ENCODE results near the gene MYL5.
A peak's percentile ranks its signal among the peaks of the same experiment; 100 is the strongest.
"Not testable (repeated sequence)": the region's sequence is repeated elsewhere in the genome, so short reads cannot be mapped to it uniquely, and the experiment has no call there.

MYL5 gene

DNA sequence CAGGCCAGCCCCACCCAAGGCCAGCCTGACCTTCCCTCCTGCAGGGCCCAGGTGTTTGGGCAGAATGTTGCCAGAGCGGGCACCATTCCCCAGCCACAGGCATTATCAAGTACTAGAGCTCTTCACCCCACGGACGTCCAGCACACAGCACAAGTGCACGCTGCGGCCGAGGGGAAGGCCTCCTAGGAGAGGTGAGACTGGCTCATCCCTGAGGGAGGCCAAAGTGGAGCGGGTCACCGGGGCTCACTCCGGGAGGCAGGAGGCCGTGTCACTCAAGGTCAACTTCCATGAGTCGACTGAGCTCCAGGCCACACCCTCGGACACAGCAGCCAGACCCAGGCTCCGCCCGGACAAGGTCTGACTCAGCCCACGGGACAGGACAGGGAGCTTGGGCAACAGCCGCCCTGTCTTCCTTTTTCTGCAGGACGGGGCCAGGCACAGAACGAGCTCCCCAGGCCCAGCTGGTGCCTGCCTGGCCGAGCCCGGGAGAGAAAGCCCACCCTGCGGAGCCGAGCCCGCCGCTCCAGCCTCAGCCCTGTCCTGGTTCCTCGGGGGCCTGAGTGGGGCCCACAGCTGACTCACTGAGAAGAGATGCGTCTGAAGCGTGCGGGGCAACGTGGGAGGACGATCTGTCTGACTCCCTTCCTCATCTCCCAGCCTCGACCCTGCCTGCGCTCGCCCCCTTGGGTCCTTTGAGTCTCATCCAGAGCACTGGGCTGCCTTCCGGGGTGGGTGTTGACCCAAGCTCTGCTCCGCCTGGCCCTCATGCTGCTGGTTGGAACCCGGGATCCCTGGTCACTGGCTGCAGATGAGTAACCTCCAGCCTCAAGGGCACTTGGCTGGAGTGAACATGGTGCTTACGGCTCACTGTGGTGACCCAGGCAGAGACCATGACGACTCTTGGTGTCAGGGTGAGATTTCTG lies 13.0 kb downstream of the MYL5 start:
- Histone ChIP-seq H3K9ac (ENCODE audit: insufficient read length, low read depth) (peak overlapping the region; percentile 36), H3K4me1 (ENCODE audit: insufficient read depth, insufficient read length) (peaks cover 49% of the 10 kb centered on the region), H3K9me3 (ENCODE audit: insufficient read depth, low read length) (no peaks in the 10 kb centered on the region), H3K36me3 (ENCODE audit: insufficient read depth, insufficient read length, low read length) (no peaks in the 10 kb centered on the region), H3K4me3 (ENCODE audit: insufficient read length, low read depth) (no peak overlapping the region), H3K27me3 (ENCODE audit: insufficient read depth, insufficient read length) (no peaks in the 10 kb centered on the region)
- TF ChIP-seq ZNF274 (IDR thresholded peaks at IDR 0.05; ENCODE audit: low read depth, low read length): no peak
- no peak for TF ChIP-seq SUZ12 (IDR thresholded peaks at IDR 0.05; ENCODE audit: extremely low read depth, insufficient read depth, insufficient read length)
- no peak for TF ChIP-seq YY1 (IDR thresholded peaks at IDR 0.05; ENCODE audit: insufficient read depth, insufficient read length)
- DNase-seq (ENCODE audit: low read depth, low spot score): no peak

DNA sequence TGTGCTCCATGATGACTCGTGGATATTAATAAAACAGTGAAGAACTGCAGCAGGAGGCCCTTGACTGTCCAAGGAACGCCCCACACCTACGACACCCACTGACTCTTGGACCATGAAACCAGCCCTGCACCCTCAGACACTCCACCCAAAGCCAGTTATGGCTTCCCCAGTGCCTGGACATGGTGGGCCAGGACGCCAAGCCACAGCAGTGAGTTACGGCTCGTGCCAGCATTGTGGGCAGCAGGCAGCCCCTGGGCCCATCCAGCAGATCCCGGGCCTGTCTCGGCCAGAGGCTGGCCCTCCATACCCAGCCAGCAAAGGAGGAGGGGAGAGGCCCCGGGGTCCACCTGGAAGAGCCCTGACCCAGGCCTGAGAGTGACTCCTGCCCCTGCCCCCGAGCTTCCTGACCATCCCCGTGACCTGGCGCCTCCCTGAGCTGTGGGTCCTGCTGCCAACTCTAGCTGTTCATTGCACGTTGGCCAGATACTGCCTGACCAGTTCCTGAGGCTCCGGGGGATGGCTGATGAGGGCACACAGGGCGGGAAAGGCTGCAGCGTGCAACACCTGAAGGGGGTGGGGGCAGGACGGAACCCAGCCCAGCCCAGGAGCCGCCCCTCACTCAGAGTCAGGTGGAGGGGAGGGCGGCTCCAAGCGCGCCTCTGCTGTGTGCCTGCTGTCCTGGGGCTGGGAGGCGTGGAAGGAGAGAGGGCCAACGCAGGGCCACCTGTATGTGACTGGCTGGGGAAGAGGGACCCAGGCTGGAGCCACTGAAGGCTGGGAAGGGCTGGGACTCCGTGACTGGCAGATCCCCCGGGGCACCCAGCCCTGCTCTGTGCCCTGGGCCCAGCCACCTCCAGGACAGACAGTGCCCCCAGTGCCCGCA lies 13.9 kb downstream of the MYL5 start:
- TF ChIP-seq YY1 (IDR thresholded peaks at IDR 0.05; ENCODE audit: insufficient read depth, insufficient read length) (no peak), SUZ12 (IDR thresholded peaks at IDR 0.05; ENCODE audit: extremely low read depth, insufficient read depth, insufficient read length) (no peak), ZNF274 (IDR thresholded peaks at IDR 0.05; ENCODE audit: low read depth, low read length) (no peak)
- H3K9ac ChIP-seq (ENCODE audit: insufficient read length, low read depth): peak overlapping the region; percentile 44
- H3K36me3 ChIP-seq (ENCODE audit: insufficient read depth, insufficient read length, low read length): no peaks in the 10 kb centered on the region
- no peak for DNase-seq (ENCODE audit: low read depth, low spot score)
- H3K4me3 ChIP-seq (ENCODE audit: insufficient read length, low read depth): peak overlapping the region; percentile 25
- no peaks in the 10 kb centered on the region for H3K9me3 ChIP-seq (ENCODE audit: insufficient read depth, low read length)
- H3K27me3 ChIP-seq (ENCODE audit: insufficient read depth, insufficient read length): no peaks in the 10 kb centered on the region
- H3K4me1 ChIP-seq (ENCODE audit: insufficient read depth, insufficient read length): peaks cover 55% of the 10 kb centered on the region

DNA sequence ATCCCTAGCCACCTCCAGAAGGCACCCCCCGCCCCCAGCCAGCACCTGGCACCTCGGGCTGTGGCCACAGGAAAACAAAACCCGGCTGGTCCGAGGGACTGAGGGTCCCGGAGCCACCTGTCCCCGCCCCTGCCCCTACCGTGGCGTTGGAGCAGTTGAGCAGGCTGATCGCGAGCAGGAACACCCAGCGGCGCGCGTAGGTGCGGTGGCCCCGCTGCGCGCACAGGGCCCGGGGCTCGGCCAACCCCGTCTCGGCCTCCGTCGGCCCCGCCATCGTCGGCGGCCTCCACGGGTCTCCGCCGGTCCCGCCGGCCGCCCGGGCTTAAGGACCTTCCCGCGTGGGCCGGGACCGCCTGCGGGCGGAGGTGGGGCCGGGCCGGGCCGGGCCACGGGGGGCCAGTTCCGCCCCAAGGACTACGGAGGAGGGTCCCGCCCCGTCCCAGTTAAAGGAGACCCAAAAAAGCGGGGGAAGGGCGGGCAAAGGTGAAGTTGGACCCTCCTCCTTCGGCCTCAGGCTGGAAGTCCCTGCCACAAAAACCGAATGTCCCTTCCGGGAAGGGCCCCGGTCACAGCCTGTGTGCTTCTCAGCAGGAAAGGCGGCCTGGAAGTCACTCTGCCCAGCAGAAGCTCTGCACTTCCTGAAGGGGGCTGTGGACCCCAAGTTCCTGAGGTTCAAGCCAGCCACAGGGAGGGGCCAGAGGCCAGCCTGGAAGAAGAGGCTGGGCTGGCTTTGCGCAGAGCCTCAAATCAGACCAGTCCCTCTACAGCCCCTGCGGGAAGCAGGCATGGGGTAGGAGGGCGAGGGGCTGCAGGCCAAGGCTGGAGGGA lies 14.7 kb downstream of the MYL5 start, which contains the start of gene SLC49A3:
TSS of gene SLC49A3 (minus strand) at position 298 of the 828 bp plus-strand sequence. CDS start at position 274, 24 bp downstream.
- Histone ChIP-seq H3K4me1 (ENCODE audit: insufficient read depth, insufficient read length) (peaks cover 50% of the 10 kb centered on the region), H3K4me3 (ENCODE audit: insufficient read length, low read depth) (peak within 1 kb of the TSS; percentile 25), H3K36me3 (ENCODE audit: insufficient read depth, insufficient read length, low read length) (no peaks in the 10 kb centered on the region), H3K9ac (ENCODE audit: insufficient read length, low read depth) (peak within 1 kb of the TSS; percentile 74), H3K9me3 (ENCODE audit: insufficient read depth, low read length) (no peaks in the 10 kb centered on the region), H3K27me3 (ENCODE audit: insufficient read depth, insufficient read length) (no peaks in the 10 kb centered on the region)
- TF ChIP-seq ZNF274 (IDR thresholded peaks at IDR 0.05; ENCODE audit: low read depth, low read length) (no peak), YY1 (IDR thresholded peaks at IDR 0.05; ENCODE audit: insufficient read depth, insufficient read length) (no peak), SUZ12 (IDR thresholded peaks at IDR 0.05; ENCODE audit: extremely low read depth, insufficient read depth, insufficient read length) (no peak)
- no peak for DNase-seq (ENCODE audit: low read depth, low spot score)

GRCh38 chr4:689723-690122 lies 15.4 kb downstream of the MYL5 start:
- DNase-seq (ENCODE audit: low read depth, low spot score): no peak
- Histone ChIP-seq H3K27me3 (ENCODE audit: insufficient read depth, insufficient read length) (no peaks in the 10 kb centered on the region), H3K4me1 (ENCODE audit: insufficient read depth, insufficient read length) (peaks cover 44% of the 10 kb centered on the region), H3K4me3 (ENCODE audit: insufficient read length, low read depth) (peak overlapping the region; percentile 22), H3K9ac (ENCODE audit: insufficient read length, low read depth) (peak overlapping the region; percentile 74), H3K9me3 (ENCODE audit: insufficient read depth, low read length) (peaks cover 5% of the 10 kb centered on the region; the same call in 1 of the 2 replicates), H3K36me3 (ENCODE audit: insufficient read depth, insufficient read length, low read length) (no peaks in the 10 kb centered on the region)
- TF ChIP-seq YY1 (IDR thresholded peaks at IDR 0.05; ENCODE audit: insufficient read depth, insufficient read length) (no peak), ZNF274 (IDR thresholded peaks at IDR 0.05; ENCODE audit: low read depth, low read length) (no peak), SUZ12 (IDR thresholded peaks at IDR 0.05; ENCODE audit: extremely low read depth, insufficient read depth, insufficient read length) (no peak)

DNA sequence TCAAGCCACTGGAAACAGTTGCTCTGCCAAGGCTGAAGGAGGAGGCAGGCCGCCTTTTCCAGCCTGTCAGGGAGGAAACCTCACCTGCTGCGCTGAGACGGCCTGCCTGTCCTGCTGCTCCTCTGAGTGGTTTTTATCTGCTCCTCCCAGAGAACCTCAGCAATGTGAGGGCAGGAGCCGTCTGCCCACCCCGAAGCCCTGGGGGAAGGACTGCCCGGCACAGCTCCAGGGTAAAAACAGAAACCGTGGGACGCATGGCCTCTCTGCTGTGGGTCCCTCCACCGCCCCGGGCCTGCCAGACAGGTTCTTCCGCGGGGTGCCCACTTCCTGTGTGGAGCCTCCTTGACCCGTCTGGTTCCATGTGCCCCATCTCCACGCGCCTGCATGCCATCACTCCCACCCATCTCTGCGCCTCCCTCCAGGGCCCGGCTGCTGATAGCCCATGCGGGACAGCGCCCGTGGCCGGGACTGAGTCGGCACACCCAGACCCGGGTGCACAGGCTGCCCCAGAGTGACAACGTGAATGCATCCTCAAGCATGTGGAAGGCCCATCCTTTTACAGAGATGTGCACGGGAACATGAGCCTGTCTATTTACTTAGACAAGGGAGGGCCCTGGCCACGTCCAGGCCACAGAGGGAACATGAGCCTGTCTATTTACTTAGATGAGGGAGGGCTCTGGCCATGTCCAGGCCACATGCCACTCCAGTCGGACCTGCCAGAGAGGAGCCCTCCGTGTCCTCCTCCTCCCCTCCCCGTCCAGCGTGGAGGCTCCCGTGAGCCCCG lies 18.6 kb downstream of the MYL5 start:
- Histone ChIP-seq H3K4me3 (ENCODE audit: insufficient read length, low read depth) (no peak overlapping the region), H3K4me1 (ENCODE audit: insufficient read depth, insufficient read length) (peaks cover 28% of the 10 kb centered on the region), H3K36me3 (ENCODE audit: insufficient read depth, insufficient read length, low read length) (no peaks in the 10 kb centered on the region), H3K9me3 (ENCODE audit: insufficient read depth, low read length) (peaks cover 11% of the 10 kb centered on the region; the same call in 1 of the 2 replicates), H3K9ac (ENCODE audit: insufficient read length, low read depth) (peak overlapping the region; percentile 68), H3K27me3 (ENCODE audit: insufficient read depth, insufficient read length) (no peaks in the 10 kb centered on the region)
- no peak for TF ChIP-seq YY1 (IDR thresholded peaks at IDR 0.05; ENCODE audit: insufficient read depth, insufficient read length)
- TF ChIP-seq SUZ12 (IDR thresholded peaks at IDR 0.05; ENCODE audit: extremely low read depth, insufficient read depth, insufficient read length): no peak
- no peak for TF ChIP-seq ZNF274 (IDR thresholded peaks at IDR 0.05; ENCODE audit: low read depth, low read length)
- no peak for DNase-seq (ENCODE audit: low read depth, low spot score)

DNA sequence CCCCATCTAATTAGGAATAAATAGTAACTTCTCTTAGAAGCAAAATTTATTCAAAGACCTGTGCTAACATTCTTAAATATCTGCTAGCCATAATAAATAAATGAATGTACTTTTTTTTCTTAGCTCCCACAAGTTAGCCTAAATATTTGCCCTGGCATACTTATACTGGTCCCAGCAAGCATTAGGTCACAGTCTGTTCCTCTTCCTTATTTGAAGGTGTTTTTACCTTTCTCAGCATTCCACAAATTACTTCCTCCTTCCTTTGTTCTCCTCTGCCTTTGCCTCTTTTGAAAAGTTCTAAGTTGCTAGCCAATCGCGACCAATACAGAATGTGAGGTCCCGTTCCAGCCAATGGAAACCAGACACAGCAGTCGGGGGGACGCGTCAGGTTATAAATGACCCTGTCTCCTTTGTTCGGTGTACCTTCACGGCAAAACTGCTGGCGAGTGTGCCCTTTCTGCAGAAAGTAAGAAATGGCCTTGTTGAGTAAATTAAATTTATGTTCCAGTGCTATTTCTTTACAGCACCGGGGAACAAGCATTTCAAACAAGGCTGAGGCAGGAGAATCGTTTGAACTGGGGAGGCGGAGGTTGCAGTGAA lies 20.1 kb downstream of the MYL5 start:
- H3K4me3 ChIP-seq (ENCODE audit: insufficient read length, low read depth); H3K9ac ChIP-seq (ENCODE audit: insufficient read length, low read depth); H3K27me3 ChIP-seq (ENCODE audit: insufficient read depth, insufficient read length); DNase-seq (ENCODE audit: low read depth, low spot score); H3K36me3 ChIP-seq (ENCODE audit: insufficient read depth, insufficient read length, low read length): not testable (repeated sequence)
- Histone ChIP-seq H3K9me3 (ENCODE audit: insufficient read depth, low read length) (peaks cover 11% of the 10 kb centered on the region; the same call in 1 of the 2 replicates), H3K4me1 (ENCODE audit: insufficient read depth, insufficient read length) (peaks cover 15% of the 10 kb centered on the region)
